ENCODE results near the gene ZXDB. TPM values are rescaled to one million over a fixed set of nuclear protein-coding genes. Genes with fewer than 3 reads are reported as not detected.

ZXDB gene
- total RNA-seq: 3.7 and 4.3 TPM in 2 replicates

DNA sequence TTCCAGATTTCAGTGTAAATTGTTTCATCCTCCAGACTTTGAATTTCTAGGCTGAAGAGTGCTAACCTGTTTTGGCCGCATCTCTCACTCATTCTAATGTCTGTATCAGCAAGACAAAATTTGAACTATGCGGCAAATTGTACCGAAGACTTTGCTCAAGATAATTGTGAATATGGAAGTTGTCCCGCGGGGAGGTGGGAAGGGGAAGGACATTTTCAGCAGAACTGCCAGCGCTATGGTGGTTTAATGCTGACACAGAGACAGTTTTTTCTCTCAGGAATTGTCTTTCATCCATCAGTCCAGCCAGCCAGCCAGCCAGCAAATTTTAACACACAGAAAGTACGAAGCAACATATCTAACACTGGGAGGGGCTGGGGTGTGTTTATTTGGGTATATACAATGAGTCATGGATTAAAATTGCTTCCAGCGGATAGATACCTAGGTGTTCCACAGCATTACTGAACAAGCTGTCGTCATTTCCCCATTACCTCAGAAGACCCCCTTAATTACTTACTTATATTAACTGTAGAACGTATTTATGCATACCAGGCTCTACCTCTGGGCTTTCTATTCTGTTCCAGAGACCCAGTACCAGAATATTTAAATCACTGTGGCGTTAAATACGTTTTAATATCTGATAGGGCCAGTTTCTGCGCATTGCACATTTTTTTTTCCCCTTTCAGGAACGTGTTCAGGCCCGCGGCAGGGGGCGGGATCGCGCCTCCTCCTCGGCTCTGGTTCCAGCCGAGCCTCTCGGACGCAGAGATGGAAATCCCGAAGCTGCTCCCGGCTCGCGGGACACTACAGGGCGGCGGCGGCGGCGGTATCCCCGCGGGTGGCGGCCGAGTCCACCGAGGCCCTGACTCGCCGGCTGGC, at the start of gene ZXDB:
ZXDB (plus strand) TSS at position 728 of the 876 bp plus-strand sequence; CDS start at position 766, 38 bp downstream.

Other genes with a start within 250 kb of the ZXDB start
- not detected in 2 replicates for gene NLRP2B, start 88.2 kb downstream of the ZXDB start, total RNA-seq